ENCODE measurements around the gene CASZ1.

The CASZ1 gene

DNA sequence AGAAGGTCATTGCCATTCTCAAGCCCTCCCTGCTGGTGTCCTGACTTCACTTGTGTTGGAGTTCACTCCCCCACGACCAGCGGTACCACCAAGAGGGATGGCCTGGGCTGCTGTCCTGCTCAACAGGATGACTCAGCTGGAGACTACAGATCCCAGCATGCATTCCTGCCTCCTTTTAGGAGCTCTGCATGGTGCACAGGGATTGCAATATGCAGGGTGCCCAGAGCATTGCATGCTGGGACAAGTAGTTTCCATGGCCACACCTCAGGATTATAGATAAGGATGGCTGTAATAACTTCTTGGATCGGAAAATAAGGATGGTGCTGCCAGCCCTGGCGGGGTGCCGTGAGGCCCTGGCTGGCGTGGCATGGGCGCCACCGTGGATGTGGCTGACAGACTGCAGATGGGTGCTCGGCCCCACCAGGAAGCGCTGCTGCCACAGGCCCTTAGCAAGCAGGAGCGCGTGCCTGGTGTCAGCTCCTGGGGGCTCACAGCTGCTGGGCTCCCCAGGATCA lies 150.0 kb downstream of the CASZ1 start:
- Histone ChIP-seq H3K9ac (ENCODE audit: low read depth, low read length) (no peak overlapping the region), H3K9me3 (ENCODE audit: insufficient read depth, low read depth, low read length) (no peaks in the 10 kb centered on the region), H3K27me3 (ENCODE audit: insufficient read depth, low read length) (peaks cover 25% of the 10 kb centered on the region), H3K27ac (ENCODE audit: low read length) (no peak overlapping the region), H3K4me3 (ENCODE audit: low read length) (no peak overlapping the region), H3K36me3 (ENCODE audit: insufficient read depth, low read depth, low read length) (no peaks in the 10 kb centered on the region), H3K4me1 (ENCODE audit: insufficient read depth, low read length) (no peaks in the 10 kb centered on the region; the same call in 1 of the 2 replicates)

DNA sequence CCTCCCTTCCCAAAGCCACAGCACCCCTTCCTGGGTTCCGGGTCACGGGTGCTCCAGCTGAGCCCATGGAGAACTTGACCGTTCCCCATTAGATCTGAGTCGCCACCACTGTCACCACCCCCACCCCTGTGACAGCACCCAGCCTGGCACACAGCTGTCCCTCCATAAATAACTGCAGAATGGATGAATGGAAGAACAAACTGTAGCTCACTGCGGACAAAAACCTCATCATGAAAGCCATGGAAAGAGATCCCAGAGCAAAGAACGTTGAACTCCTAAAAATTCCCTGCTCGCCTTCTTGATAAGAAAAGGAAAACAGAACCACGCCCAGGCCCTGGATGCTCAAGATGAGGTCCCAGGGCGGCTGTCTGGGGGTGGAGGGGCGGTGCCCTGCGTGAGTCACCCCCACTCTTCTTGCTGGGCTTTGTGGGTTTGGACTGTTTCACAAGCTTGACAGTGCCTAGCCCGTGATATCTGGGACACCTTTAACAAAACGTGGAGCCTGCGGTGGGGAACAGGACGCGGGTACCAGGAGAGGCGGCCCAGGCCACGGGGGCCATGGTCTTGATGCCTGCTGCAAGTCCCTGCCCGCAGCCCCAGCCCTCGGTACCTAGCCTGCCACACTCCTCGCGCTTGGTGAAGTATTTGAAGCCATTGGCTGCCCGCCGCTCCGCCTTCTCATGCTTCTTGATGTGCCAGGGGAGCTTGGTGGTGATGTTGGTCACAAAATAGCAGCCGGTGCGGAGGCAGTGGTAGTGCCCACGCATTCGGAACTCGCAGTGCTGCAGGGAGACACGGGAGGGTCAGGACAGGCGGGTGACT lies 151.9 kb downstream of the CASZ1 start:
- Histone ChIP-seq H3K4me1 (ENCODE audit: insufficient read depth, low read length) (no peaks in the 10 kb centered on the region; the same call in 1 of the 2 replicates), H3K9me3 (ENCODE audit: insufficient read depth, low read depth, low read length) (no peaks in the 10 kb centered on the region), H3K27ac (ENCODE audit: low read length) (no peak overlapping the region), H3K9ac (ENCODE audit: low read depth, low read length) (no peak overlapping the region), H3K27me3 (ENCODE audit: insufficient read depth, low read length) (peaks cover 14% of the 10 kb centered on the region), H3K4me3 (ENCODE audit: low read length) (no peak overlapping the region), H3K36me3 (ENCODE audit: insufficient read depth, low read depth, low read length) (no peaks in the 10 kb centered on the region)

DNA sequence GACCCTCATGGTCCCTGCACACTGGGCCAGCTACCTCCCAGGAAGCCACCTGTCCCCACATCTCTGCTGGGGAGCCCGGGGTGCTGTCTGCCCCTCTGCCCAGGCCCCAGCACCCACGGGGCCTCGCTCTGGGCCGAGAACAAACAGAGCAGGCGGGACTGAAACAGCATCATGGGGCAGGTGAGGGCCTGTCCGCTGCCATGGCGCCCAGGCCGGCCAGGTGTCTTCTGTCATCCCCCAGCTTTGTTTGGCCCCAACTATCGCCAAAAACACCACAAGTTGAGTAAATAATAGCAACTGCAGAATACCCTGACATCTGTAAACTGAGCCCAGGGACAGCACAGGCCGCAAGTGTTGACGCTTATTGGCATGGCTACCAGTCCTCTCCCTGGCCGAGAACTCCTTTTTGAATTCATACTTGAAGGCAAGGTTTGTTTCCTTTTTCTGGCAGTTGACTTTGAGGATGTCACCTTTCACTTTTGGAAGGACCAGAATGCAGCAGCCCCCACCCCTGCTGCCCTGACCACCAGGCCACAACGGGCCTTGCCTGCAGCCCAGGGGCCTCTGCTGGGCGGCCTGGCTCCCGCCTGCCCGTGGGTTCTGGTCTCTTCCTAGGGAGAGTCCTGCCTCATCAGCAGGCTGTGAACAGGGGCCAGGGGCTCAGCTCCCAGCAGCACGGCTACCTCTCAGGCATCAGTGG lies 152.7 kb downstream of the CASZ1 start:
- Histone ChIP-seq H3K4me1 (ENCODE audit: insufficient read depth, low read length) (no peaks in the 10 kb centered on the region), H3K9me3 (ENCODE audit: insufficient read depth, low read depth, low read length) (no peaks in the 10 kb centered on the region), H3K9ac (ENCODE audit: low read depth, low read length) (no peak overlapping the region), H3K4me3 (ENCODE audit: low read length) (no peak overlapping the region), H3K36me3 (ENCODE audit: insufficient read depth, low read depth, low read length) (no peaks in the 10 kb centered on the region), H3K27me3 (ENCODE audit: insufficient read depth, low read length) (peaks cover 6% of the 10 kb centered on the region), H3K27ac (ENCODE audit: low read length) (no peak overlapping the region)

DNA sequence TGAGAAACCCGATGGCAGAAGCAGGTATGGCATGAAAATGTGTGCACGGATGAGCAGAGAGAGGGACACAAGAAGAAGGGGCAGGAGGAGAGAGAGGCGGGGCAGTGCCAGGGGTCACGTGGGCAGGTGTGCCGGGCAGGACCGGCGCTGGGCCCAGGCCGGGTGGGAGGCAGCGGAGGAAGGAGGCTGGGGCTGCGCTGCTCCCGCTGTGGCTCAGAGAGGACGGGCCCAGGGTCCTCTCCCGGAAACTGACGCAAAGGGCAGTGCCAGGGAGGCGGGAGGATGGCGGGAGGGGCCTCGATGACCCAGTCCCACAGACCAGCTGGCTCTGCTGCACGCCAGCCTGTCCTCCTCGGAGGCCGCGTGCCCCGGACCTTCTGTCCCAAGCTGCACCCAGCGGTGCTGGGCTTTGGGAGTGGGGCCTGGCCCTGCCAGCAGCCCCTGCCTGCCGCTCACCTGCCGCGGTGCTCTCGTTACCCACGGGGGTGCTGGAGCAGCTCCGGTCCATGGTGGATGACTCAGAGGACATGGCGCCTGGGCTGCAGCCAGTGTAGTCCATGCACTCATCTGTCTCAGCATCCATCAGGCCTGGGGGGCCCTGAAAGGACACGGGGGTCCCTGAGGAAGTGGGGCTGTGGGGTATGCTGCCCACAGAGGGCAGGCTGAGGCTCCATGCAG lies 153.9 kb downstream of the CASZ1 start:
- Histone ChIP-seq H3K4me1 (ENCODE audit: insufficient read depth, low read length) (no peaks in the 10 kb centered on the region), H3K9ac (ENCODE audit: low read depth, low read length) (no peak overlapping the region), H3K9me3 (ENCODE audit: insufficient read depth, low read depth, low read length) (no peaks in the 10 kb centered on the region), H3K4me3 (ENCODE audit: low read length) (no peak overlapping the region), H3K36me3 (ENCODE audit: insufficient read depth, low read depth, low read length) (no peaks in the 10 kb centered on the region), H3K27me3 (ENCODE audit: insufficient read depth, low read length) (no peaks in the 10 kb centered on the region), H3K27ac (ENCODE audit: low read length) (no peak overlapping the region)

DNA sequence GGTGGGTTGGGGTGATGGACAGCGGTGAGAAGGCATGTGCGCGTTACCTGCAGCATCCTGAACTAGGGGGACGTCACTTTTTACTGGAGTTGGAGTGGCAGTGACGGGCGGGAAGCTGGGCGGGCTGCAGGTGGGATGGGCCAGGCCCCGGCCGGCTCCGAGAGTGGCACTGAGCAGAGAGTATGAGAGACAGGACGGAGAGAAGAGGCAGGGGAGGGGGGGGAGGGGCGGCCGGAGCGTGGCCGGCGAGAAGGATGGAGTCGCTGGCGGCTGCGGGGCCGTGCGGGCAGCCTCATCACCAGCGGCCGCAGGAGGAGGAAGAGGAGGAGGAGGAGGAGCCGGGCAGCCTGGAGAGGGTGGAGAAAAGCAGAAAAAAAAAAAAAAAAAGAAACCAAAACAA lies 154.5 kb downstream of the CASZ1 start:
- Histone ChIP-seq H3K36me3 (ENCODE audit: insufficient read depth, low read depth, low read length) (no peaks in the 10 kb centered on the region), H3K4me1 (ENCODE audit: insufficient read depth, low read length) (no peaks in the 10 kb centered on the region), H3K9me3 (ENCODE audit: insufficient read depth, low read depth, low read length) (no peaks in the 10 kb centered on the region), H3K27ac (ENCODE audit: low read length) (no peak overlapping the region), H3K27me3 (ENCODE audit: insufficient read depth, low read length) (no peaks in the 10 kb centered on the region), H3K4me3 (ENCODE audit: low read length) (no peak overlapping the region), H3K9ac (ENCODE audit: low read depth, low read length) (no peak overlapping the region)

DNA sequence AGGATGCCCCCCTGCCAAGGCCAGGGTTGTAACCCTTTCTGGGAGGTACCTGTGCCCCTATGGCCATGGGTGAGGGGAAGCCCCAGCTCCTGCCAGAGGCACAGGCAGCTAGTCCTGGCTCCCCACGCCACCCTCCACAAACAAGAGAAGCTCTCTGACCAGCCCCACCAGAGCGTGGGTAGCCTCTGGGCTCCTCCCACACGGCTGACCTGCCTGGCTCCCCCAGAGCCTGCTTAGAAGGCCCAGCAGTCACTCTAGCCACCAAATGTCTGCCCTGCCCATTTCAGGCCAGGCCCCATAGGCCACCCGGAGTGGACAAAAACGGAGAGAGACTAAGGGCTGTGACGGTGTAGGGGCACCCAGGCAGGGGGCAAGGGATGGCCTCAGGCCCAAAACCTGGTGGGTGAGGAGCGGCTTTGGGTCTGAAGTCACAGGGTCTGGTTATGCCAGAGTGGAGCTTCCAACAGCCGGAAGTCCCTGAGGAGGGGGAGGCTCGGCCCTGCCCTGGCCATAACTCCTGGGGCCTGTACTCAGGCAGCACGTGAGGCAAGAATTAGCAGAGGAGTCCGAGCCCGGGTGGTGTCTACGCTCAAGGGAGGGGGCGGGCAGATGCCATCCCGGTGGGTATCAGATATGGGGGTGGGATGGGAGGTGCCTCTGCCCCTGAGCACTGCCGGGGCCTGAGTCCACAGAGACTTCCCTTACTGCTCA lies 155.4 kb downstream of the CASZ1 start:
- no peak overlapping the region for H3K9ac ChIP-seq (ENCODE audit: low read depth, low read length)
- no peaks in the 10 kb centered on the region for H3K4me1 ChIP-seq (ENCODE audit: insufficient read depth, low read length)
- no peaks in the 10 kb centered on the region for H3K36me3 ChIP-seq (ENCODE audit: insufficient read depth, low read depth, low read length)
- no peak overlapping the region for H3K4me3 ChIP-seq (ENCODE audit: low read length)
- H3K9me3 ChIP-seq (ENCODE audit: insufficient read depth, low read depth, low read length), result no peaks in the 10 kb centered on the region
- no peak overlapping the region for H3K27ac ChIP-seq (ENCODE audit: low read length)
- no peaks in the 10 kb centered on the region for H3K27me3 ChIP-seq (ENCODE audit: insufficient read depth, low read length)

DNA sequence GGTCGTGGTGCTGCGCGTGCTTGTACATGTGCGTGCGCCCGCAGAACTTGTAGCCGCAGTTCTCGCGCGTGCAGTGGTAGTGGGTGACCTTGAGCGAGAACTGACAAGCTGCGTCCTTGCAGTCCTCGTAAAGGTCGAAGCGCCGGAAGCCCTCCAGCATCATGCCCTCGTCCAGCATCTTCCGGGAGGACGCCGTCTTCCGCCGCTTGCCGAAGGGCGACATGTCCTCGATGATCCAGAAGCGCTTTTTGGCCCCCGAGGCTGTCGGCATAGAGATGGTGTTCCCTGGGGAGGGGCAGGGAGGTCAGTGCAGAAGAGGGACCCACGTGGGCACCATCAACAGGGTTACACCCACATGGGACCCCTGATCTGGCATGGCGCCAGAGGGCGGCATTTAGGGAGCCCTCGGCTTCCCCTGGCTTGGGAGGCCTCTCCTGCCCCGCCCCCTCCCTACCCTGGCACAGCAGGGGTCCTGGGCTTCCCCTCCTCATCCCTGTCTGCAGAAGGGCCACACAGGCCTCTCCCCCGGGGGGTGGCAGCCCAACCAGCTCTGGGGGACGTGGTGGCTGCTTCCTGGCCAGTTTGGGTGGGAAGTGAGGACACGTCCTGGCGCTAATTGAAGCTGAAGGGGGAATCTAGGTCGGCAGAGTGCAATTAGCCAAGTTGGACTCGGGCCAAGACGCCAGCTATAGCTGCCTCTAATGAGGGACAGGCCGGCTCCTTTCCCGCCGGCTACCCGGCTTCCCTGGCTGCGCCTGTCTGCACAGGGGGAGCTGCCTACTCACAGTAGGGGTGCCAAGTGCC lies 156.5 kb downstream of the CASZ1 start:
- H3K27ac ChIP-seq (ENCODE audit: low read length), result no peak overlapping the region
- H3K4me3 ChIP-seq (ENCODE audit: low read length), result no peak overlapping the region
- no peaks in the 10 kb centered on the region for H3K4me1 ChIP-seq (ENCODE audit: insufficient read depth, low read length)
- H3K27me3 ChIP-seq (ENCODE audit: insufficient read depth, low read length), result no peaks in the 10 kb centered on the region
- H3K9ac ChIP-seq (ENCODE audit: low read depth, low read length), result no peak overlapping the region
- no peaks in the 10 kb centered on the region for H3K36me3 ChIP-seq (ENCODE audit: insufficient read depth, low read depth, low read length)
- H3K9me3 ChIP-seq (ENCODE audit: insufficient read depth, low read depth, low read length), result no peaks in the 10 kb centered on the region

DNA sequence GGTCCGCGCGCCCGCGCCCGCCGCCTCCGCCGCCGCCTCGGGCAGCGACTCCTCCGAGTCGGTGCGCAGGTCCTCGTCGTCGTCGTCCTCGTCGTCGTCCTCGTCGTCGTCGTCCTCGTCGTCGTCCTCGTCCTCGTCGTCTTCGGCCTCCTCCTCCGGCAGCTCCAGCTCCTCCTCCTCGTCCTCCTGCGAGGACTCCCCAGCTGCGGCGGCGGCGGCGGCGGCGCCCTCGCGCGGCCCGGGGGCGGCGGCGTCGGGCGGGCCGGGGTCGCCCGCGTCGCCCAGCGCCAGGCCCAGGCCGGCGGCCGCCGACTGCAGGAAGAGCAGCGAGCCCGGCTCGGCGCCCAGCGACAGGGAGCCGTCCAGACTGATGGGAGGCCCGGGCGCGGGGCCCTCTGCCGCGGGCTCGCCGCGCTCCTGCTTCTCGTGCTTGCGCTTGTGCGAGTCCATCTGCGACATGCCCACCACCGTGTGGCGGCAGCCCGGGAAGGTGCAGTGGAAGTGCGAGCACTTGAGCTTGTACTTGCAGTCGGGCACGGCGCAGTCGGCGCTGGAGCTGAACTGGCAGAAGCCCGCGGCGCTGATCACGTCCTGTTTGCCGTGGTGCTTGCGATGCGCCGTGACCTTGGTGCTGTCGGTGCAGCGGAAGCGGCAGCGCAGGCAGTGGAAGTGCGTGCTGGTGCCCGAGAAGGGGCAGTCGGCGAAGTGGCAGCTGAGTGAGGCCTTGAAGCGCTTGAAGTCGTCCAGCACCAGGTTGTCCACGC lies 157.3 kb downstream of the CASZ1 start:
- Histone ChIP-seq H3K9me3 (ENCODE audit: insufficient read depth, low read depth, low read length) (no peaks in the 10 kb centered on the region), H3K27me3 (ENCODE audit: insufficient read depth, low read length) (no peaks in the 10 kb centered on the region), H3K27ac (ENCODE audit: low read length) (no peak overlapping the region), H3K4me3 (ENCODE audit: low read length) (no peak overlapping the region), H3K36me3 (ENCODE audit: insufficient read depth, low read depth, low read length) (no peaks in the 10 kb centered on the region), H3K9ac (ENCODE audit: low read depth, low read length) (no peak overlapping the region), H3K4me1 (ENCODE audit: insufficient read depth, low read length) (no peaks in the 10 kb centered on the region)

DNA sequence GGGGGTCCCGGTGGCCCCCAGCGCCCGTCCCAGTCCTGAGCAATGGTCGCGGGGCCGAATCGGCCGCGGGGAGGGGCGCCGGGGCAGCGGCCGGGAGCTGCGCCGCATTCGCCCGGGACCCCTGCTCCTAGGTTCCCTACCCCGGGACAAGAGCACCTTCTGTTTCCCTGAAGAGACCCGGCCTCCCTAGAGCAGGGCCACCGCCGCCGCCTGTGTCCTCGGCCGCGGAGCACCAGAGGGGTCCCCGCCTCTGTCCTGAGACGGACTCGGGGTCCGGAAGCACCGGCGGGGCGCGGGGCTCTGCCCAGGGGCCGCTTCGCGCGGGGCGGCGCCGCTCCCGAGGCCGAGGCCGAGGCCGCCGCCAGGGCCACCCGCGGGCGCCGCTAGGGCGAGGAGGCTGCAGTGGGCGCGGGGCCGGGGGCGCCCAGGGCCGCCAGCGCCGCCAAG lies 157.9 kb downstream of the CASZ1 start:
- Histone ChIP-seq H3K4me1 (ENCODE audit: insufficient read depth, low read length) (no peaks in the 10 kb centered on the region), H3K9ac (ENCODE audit: low read depth, low read length) (no peak overlapping the region), H3K9me3 (ENCODE audit: insufficient read depth, low read depth, low read length) (no peaks in the 10 kb centered on the region), H3K27me3 (ENCODE audit: insufficient read depth, low read length) (no peaks in the 10 kb centered on the region), H3K36me3 (ENCODE audit: insufficient read depth, low read depth, low read length) (no peaks in the 10 kb centered on the region), H3K4me3 (ENCODE audit: low read length) (no peak overlapping the region), H3K27ac (ENCODE audit: low read length) (no peak overlapping the region)

DNA sequence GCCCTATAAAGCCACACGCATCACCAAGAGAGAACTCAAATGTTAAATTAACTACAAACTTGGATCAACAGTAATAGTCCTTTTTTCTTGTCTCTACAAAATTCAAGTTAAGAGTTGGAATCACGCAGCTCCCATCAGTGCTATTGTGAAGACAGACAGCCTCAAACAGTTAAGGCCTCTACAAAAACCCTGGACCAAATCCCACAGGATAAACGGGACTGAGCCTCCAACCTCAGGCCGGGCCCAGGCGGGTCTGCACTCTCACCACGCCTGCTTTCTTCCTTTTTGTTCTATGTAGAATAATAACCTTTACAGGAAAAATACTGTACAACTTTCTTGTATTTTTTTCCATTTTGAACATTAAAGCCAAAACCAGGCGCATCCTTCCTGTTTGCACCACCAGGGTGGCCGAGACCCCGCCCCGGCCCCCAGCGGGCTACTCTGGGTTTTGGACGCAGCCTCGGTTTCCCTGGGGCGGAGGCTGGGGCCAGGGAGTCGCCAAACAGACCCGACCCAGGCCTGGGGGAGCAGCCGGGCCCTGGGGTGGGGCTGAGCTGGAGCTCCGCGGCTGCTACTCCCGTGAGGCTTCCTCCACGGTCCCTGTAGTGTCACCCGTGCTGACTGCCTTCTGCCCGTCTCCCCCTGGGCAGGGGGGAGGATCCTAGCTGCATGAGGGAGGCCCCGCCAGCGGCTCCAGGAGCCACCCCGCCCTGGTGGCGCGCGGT lies 158.4 kb downstream of the CASZ1 start:
- H3K27ac ChIP-seq (ENCODE audit: low read length), result no peak overlapping the region
- no peak overlapping the region for H3K4me3 ChIP-seq (ENCODE audit: low read length)
- peaks cover 2% of the 10 kb centered on the region; the same call in 1 of the 2 replicates for H3K4me1 ChIP-seq (ENCODE audit: insufficient read depth, low read length)

More for the DNA sequence above, 158.4 kb downstream of the CASZ1 start:
- Histone ChIP-seq H3K9ac (ENCODE audit: low read depth, low read length) (no peak overlapping the region), H3K27me3 (ENCODE audit: insufficient read depth, low read length) (no peaks in the 10 kb centered on the region), H3K36me3 (ENCODE audit: insufficient read depth, low read depth, low read length) (no peaks in the 10 kb centered on the region), H3K9me3 (ENCODE audit: insufficient read depth, low read depth, low read length) (no peaks in the 10 kb centered on the region)

Data from iPS-20b (cell line).